ENCODE results near the gene RNGTT.
"Not testable (repeated sequence)": the region's sequence is repeated elsewhere in the genome, so short reads cannot be mapped to it uniquely, and the experiment has no call there.

Gene RNGTT

DNA sequence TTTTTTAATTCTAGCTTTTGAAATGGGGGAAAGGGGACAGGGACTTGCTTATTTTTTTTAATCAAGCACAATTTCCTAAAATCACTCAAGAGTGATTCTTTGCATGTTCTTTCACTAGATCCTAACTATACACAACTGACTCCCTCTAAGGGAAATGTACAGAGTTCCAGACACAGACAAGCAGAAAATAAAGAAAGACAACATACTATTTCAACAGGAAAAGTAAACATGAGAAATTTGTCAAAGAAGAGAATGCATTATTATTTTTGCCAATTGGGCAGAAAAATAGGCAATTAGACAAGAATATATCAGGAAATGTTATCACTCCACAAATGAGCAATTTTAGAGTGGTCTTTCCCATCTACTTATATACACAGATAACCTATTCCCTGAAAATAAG lies 128.2 kb downstream of the RNGTT start:
- peaks cover 9% of the 10 kb centered on the region for H3K9me3 Mint-ChIP-seq
- no peaks in the 10 kb centered on the region for H3K27me3 Mint-ChIP-seq
- H3K4me1 Mint-ChIP-seq, result peaks cover 15% of the 10 kb centered on the region
- peaks cover 6% of the 10 kb centered on the region for H3K36me3 Mint-ChIP-seq (ENCODE audit: insufficient read depth)
- no peak overlapping the region for H3K27ac Mint-ChIP-seq (ENCODE audit: low read depth)
- DNase-seq (ENCODE audit: low spot score in 2 of 2) (no peak), ATAC-seq (replicated peaks; ENCODE audit: extremely low read depth, poor library complexity, severe bottlenecking) (no peak)
- no peak overlapping the region for H3K4me3 Mint-ChIP-seq

DNA sequence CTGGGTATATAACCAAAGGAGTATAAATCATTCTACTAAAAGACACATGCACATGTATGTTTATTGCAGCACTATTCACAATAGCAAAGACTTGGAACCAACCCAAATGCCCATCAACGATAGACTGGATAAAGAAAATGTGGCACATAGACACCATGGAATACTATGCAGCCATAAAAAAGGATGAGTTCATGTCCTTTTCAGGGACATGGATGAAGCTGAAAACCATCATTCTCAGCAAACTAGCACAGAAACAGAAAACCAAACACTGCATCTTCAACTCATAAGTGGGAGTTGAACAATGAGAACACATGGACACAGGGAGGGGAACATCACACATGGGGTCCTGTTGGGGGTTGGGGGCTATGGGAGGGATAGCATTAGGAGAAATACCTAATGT lies 130.3 kb downstream of the RNGTT start:
- Mint-ChIP-seq H3K4me1 (peaks cover 35% of the 10 kb centered on the region), H3K9me3 (peaks cover 12% of the 10 kb centered on the region)
- H3K36me3 Mint-ChIP-seq (ENCODE audit: insufficient read depth); H3K27ac Mint-ChIP-seq (ENCODE audit: low read depth); H3K4me3 Mint-ChIP-seq; DNase-seq (ENCODE audit: low spot score in 2 of 2); H3K27me3 Mint-ChIP-seq; ATAC-seq (replicated peaks; ENCODE audit: extremely low read depth, poor library complexity, severe bottlenecking): not testable (repeated sequence)

DNA sequence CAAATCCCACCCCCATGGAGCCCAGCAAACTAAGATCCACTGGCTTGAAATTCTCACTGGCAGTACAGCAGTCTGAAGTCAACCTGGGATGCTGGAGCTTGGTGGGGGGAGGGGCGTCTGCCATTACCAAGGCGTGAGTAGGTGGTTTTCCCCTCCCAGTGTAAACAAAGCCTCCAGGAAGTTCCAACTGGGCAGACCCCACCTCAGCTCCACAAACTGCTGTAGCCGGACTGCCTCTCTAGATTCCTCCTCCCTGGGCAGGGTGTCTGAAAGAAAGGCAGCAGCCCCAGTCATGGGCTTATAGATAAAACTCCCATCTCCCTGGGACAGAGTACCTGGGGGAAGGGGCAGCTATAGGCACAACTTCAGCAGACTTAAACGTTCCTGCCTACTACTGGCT lies 135.8 kb downstream of the RNGTT start:
- H3K4me1 Mint-ChIP-seq, result peaks cover 35% of the 10 kb centered on the region
- not testable (repeated sequence) for H3K27ac Mint-ChIP-seq (ENCODE audit: low read depth); DNase-seq (ENCODE audit: low spot score in 2 of 2); ATAC-seq (replicated peaks; ENCODE audit: extremely low read depth, poor library complexity, severe bottlenecking); H3K27me3 Mint-ChIP-seq; H3K36me3 Mint-ChIP-seq (ENCODE audit: insufficient read depth); H3K4me3 Mint-ChIP-seq
- peaks cover 12% of the 10 kb centered on the region for H3K9me3 Mint-ChIP-seq

DNA sequence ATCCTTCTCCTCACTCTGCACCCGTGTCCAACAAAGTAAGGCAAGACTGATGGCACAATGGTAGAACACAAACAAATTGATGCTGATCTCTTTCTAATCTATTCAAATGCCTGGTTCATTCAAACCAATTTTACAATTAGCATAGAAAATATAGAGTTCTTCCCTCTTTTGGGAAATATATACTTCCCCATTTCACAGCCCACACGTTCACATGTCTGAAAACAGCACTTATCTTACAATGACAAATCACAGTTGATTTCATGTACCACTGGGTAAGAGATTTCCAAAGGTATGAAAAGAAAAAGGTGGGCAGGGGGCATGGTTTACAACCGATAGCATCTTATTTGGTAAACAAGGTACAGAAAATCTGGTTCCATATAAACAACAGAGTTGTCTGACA lies 137.6 kb downstream of the RNGTT start:
- Mint-ChIP-seq H3K4me1 (peaks cover 25% of the 10 kb centered on the region), H3K4me3 (no peak overlapping the region), H3K36me3 (ENCODE audit: insufficient read depth) (peaks cover 9% of the 10 kb centered on the region), H3K27ac (ENCODE audit: low read depth) (no peak overlapping the region), H3K9me3 (peaks cover 7% of the 10 kb centered on the region), H3K27me3 (no peaks in the 10 kb centered on the region)
- no peak for DNase-seq (ENCODE audit: low spot score in 2 of 2)
- no peak for ATAC-seq (replicated peaks; ENCODE audit: extremely low read depth, poor library complexity, severe bottlenecking)

DNA sequence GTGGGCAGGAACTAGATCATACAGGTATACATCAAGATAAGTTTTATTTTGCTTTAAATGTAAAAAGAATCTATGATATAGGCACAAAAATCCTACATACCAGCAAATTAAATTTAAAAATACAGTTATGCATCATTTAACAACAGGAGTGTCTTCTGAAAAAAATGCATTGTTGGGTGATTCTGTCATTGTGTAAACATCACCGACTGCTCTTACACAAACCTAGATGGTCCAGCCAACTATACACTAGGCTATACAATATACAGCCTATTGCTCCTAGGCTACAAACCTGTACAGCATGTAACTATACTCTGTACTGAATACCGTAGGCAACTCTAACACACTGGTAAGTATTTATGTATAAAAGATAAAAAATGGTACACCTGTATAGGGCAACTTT lies 139.4 kb downstream of the RNGTT start:
- no peak for ATAC-seq (replicated peaks; ENCODE audit: extremely low read depth, poor library complexity, severe bottlenecking)
- DNase-seq (ENCODE audit: low spot score in 2 of 2), result no peak
- H3K4me3 Mint-ChIP-seq, result no peak overlapping the region
- H3K9me3 Mint-ChIP-seq, result no peaks in the 10 kb centered on the region
- peaks cover 19% of the 10 kb centered on the region for H3K4me1 Mint-ChIP-seq
- H3K27me3 Mint-ChIP-seq, result no peaks in the 10 kb centered on the region
- no peak overlapping the region for H3K27ac Mint-ChIP-seq (ENCODE audit: low read depth)
- peaks cover 7% of the 10 kb centered on the region for H3K36me3 Mint-ChIP-seq (ENCODE audit: insufficient read depth)

DNA sequence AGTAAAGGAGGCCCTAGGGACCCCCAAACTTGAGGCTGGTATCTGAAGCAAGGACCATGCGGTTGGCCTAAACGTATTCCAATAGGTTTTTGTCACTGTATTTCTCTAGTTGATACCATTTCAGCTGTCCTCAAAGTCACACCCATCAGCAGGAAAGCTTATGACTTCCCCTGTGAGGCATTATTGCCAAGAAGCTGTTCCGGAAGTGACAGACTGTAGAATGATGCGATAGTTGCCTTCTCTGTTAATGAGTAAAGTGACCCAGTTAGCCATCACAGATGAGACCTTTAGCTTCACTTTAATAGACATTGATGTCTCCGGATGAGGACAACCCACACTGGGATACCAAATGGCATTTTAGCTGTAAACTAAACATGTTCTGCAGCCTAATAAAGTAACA lies 147.9 kb downstream of the RNGTT start:
- Mint-ChIP-seq H3K27me3 (no peaks in the 10 kb centered on the region), H3K4me1 (peaks cover 15% of the 10 kb centered on the region)
- no peak for ATAC-seq (replicated peaks; ENCODE audit: extremely low read depth, poor library complexity, severe bottlenecking)

DNA sequence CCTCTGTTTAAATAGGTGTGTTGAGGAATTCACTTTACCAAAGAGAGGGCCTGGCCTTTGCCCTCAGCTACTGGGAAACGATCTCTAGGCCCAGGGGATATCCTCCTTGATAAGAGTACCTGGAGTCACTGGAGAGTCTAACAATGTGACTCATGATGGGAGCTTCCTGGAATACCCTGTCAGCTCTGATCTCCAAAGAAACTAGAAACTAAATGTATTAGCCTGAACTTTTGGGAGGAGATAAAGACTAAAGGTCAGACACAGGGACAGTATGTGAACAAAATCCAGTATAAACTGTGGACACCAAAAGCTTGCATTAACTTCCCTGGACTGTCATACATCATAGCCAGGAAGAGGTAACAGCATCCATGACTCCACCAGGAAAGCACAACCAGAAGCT lies 148.5 kb downstream of the RNGTT start:
- H3K27me3 Mint-ChIP-seq, result no peaks in the 10 kb centered on the region
- ATAC-seq (replicated peaks; ENCODE audit: extremely low read depth, poor library complexity, severe bottlenecking) (no peak), DNase-seq (ENCODE audit: low spot score in 2 of 2) (no peak)
- H3K27ac Mint-ChIP-seq (ENCODE audit: low read depth), result no peak overlapping the region
- H3K36me3 Mint-ChIP-seq (ENCODE audit: insufficient read depth), result peaks cover 4% of the 10 kb centered on the region
- H3K4me3 Mint-ChIP-seq, result no peak overlapping the region
- peaks cover 13% of the 10 kb centered on the region for H3K4me1 Mint-ChIP-seq
- H3K9me3 Mint-ChIP-seq, result no peaks in the 10 kb centered on the region

More for the DNA sequence above, 147.9 kb downstream of the RNGTT start:
- H3K9me3 Mint-ChIP-seq, result no peaks in the 10 kb centered on the region
- H3K27ac Mint-ChIP-seq (ENCODE audit: low read depth), result no peak overlapping the region
- no peak overlapping the region for H3K4me3 Mint-ChIP-seq
- H3K36me3 Mint-ChIP-seq (ENCODE audit: insufficient read depth), result peaks cover 4% of the 10 kb centered on the region
- no peak for DNase-seq (ENCODE audit: low spot score in 2 of 2)

DNA sequence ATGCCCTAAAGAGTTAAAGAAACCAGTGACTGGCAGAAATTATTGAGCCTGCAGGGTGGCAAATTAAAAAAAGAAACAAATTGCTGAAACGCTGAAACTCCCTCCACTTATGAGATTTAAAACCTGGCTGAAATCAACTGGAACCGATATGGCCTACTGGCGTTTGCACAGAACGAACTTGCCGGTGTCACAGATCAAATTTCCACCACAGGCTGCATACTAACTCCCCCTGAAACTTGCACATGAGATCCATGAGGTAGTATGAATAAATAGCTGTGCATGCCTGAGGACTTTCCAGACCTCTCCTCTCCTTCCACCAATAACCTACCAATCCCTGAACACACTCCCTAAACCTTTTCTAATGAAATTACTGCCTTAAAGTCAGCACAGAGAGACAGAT lies 150.4 kb downstream of the RNGTT start:
- Mint-ChIP-seq H3K27me3 (no peaks in the 10 kb centered on the region), H3K27ac (ENCODE audit: low read depth) (no peak overlapping the region), H3K36me3 (ENCODE audit: insufficient read depth) (peaks cover 4% of the 10 kb centered on the region), H3K4me1 (peaks cover 6% of the 10 kb centered on the region), H3K9me3 (no peaks in the 10 kb centered on the region), H3K4me3 (no peak overlapping the region)
- ATAC-seq (replicated peaks; ENCODE audit: extremely low read depth, poor library complexity, severe bottlenecking) (no peak), DNase-seq (ENCODE audit: low spot score in 2 of 2) (no peak)

DNA sequence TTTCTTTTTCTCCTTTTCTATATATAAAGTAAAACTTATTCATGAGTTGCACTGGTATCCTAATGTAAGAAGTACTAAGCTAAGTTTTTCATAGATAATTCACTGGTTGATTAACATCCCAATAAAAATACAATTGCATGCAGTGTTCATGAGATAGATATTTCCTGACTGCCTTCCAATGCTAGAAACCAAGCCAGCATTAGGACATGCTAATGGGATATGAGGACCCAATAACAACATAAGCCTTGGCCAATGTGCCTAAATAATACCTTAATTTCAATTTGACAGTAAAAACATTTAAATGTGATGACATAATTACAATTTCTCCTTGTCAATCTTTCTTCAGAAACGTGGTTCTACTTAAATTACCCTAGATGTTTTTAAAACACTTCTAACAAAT lies 152.7 kb downstream of the RNGTT start:
- no peak for ATAC-seq (replicated peaks; ENCODE audit: extremely low read depth, poor library complexity, severe bottlenecking)
- Mint-ChIP-seq H3K4me1 (peaks cover 11% of the 10 kb centered on the region), H3K36me3 (ENCODE audit: insufficient read depth) (peaks cover 6% of the 10 kb centered on the region), H3K27ac (ENCODE audit: low read depth) (no peak overlapping the region), H3K27me3 (no peaks in the 10 kb centered on the region), H3K9me3 (peaks cover 11% of the 10 kb centered on the region), H3K4me3 (no peak overlapping the region)
- no peak for DNase-seq (ENCODE audit: low spot score in 2 of 2)

DNA sequence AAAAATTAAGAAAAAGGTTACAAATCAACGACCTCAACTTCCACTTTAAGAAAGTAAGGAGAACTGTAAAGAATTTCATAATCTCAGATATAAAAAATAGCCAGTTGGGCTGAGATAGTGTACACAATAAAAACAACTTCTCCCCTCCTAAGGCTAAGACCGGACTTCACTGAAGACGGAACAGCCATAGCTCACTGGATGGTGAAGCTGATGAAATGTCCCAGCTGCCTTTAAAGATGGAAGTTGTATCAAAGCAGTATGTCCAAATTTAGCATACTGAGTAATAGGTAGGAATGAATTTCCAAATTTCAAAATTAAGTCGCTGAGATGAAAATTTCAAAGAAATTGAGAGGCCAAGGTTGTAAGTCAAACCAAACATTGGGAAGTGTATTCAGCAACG lies 153.3 kb downstream of the RNGTT start:
- no peak overlapping the region for H3K4me3 Mint-ChIP-seq
- DNase-seq (ENCODE audit: low spot score in 2 of 2), result no peak
- peaks cover 17% of the 10 kb centered on the region for H3K4me1 Mint-ChIP-seq
- peaks cover 6% of the 10 kb centered on the region for H3K36me3 Mint-ChIP-seq (ENCODE audit: insufficient read depth)
- no peak overlapping the region for H3K27ac Mint-ChIP-seq (ENCODE audit: low read depth)
- no peaks in the 10 kb centered on the region for H3K27me3 Mint-ChIP-seq
- ATAC-seq (replicated peaks; ENCODE audit: extremely low read depth, poor library complexity, severe bottlenecking), result no peak
- peaks cover 11% of the 10 kb centered on the region for H3K9me3 Mint-ChIP-seq

DNA sequence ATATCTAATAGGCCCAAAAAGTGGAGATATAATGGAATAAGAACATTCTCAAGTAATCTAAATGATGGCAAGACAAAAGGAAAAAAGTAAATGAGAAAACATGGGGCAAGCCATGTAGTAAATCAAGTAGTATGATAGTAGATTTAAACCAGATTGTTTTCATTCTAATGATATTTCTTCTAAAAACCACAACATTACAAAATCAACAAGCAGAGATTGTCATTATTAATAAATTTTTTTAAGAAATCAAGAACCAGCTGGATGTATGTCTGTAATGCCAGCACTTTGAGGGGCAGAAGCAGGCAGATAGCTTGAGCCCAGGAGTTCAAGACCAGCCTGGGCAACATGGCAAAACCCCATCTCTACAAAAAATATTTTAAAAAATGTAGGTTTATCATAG lies 155.0 kb downstream of the RNGTT start:
- Mint-ChIP-seq H3K36me3 (ENCODE audit: insufficient read depth) (peaks cover 2% of the 10 kb centered on the region), H3K27ac (ENCODE audit: low read depth) (no peak overlapping the region), H3K27me3 (no peaks in the 10 kb centered on the region), H3K4me3 (no peak overlapping the region), H3K9me3 (peaks cover 11% of the 10 kb centered on the region), H3K4me1 (peaks cover 19% of the 10 kb centered on the region)
- DNase-seq (ENCODE audit: low spot score in 2 of 2) (no peak), ATAC-seq (replicated peaks; ENCODE audit: extremely low read depth, poor library complexity, severe bottlenecking) (no peak)

DNA sequence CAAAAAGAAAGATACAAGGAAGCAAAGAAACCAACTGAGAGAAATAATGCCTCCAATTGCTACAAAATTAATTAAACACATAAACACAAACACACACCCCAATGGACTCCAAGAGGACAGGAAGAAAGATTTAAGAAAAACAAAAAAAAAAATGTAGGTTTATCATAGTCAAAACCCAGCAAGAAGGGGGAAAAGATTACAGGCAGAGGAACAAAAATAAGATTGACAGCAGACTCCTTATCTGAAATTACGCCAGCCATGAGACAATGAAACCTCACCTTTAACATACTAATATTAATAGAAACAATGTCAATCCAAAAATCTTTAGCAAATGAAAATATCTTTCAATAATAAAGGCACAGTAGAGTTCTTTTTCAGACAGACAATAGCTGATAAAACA lies 155.8 kb downstream of the RNGTT start:
- peaks cover 11% of the 10 kb centered on the region for H3K9me3 Mint-ChIP-seq

DNA sequence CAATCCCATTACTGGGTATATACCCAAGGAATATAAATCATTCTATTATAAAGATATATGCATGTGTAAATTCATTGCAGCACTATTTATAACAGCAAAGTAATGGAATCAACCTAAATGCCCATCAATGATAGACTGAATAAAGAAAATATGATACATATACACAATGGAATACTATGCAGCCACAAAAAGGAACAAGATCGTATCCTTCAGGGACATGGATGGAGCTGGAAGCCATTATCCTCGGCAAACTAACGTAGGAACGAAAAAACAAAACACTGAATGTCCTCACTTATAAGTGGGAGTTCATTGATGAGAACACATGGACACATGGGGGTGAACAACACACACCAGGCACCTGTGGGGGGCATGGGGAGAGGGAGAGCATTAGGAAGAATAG lies 156.7 kb downstream of the RNGTT start:
- DNase-seq (ENCODE audit: low spot score in 2 of 2), result no peak
- Mint-ChIP-seq H3K4me1 (peaks cover 15% of the 10 kb centered on the region), H3K4me3 (no peak overlapping the region), H3K27me3 (no peaks in the 10 kb centered on the region), H3K27ac (ENCODE audit: low read depth) (no peak overlapping the region), H3K9me3 (peaks cover 11% of the 10 kb centered on the region), H3K36me3 (ENCODE audit: insufficient read depth) (peaks cover 6% of the 10 kb centered on the region)
- no peak for ATAC-seq (replicated peaks; ENCODE audit: extremely low read depth, poor library complexity, severe bottlenecking)

More for the DNA sequence above, 155.8 kb downstream of the RNGTT start:
- H3K27ac Mint-ChIP-seq (ENCODE audit: low read depth), result no peak overlapping the region
- no peak for ATAC-seq (replicated peaks; ENCODE audit: extremely low read depth, poor library complexity, severe bottlenecking)
- peaks cover 15% of the 10 kb centered on the region for H3K4me1 Mint-ChIP-seq
- no peak overlapping the region for H3K4me3 Mint-ChIP-seq
- peaks cover 2% of the 10 kb centered on the region for H3K36me3 Mint-ChIP-seq (ENCODE audit: insufficient read depth)
- no peaks in the 10 kb centered on the region for H3K27me3 Mint-ChIP-seq
- no peak for DNase-seq (ENCODE audit: low spot score in 2 of 2)

DNA sequence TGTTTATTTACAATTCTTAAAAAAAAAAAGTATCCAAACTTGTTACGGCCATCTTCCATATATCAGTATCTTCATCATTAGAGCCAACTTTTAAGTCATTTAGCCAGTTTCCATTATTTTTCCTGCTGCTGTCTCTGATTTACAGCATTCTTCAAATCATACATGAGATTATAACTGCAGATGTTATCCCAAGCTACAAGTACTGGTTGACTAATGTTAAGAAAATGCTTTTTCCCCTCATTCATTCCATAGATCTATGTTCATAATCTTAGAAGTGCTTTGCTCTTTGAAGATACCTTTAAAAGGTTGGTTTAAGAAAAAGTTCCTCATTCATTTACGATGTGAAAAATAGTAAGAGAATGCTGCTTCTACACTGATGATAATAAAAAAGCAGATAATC lies 158.7 kb downstream of the RNGTT start:
- H3K36me3 Mint-ChIP-seq (ENCODE audit: insufficient read depth), result peaks cover 6% of the 10 kb centered on the region
- peaks cover 15% of the 10 kb centered on the region for H3K4me1 Mint-ChIP-seq
- no peak overlapping the region for H3K27ac Mint-ChIP-seq (ENCODE audit: low read depth)
- H3K27me3 Mint-ChIP-seq, result no peaks in the 10 kb centered on the region
- no peak for DNase-seq (ENCODE audit: low spot score in 2 of 2)
- peaks cover 11% of the 10 kb centered on the region for H3K9me3 Mint-ChIP-seq
- no peak for ATAC-seq (replicated peaks; ENCODE audit: extremely low read depth, poor library complexity, severe bottlenecking)
- H3K4me3 Mint-ChIP-seq, result no peak overlapping the region
